GM19025 (cell line): ENCODE data around the gene CFAP97D2.
"Not testable (repeated sequence)": the region's sequence is repeated elsewhere in the genome, so short reads cannot be mapped to it uniquely, and the experiment has no call there.

Experiments used
- ATAC-seq: cut with Tn5 transposase; IDR thresholded peaks from one replicate; pipeline ENCODE4 v1.9.1; 2021; ENCODE audit warnings: mild to moderate bottlenecking, low read depth, moderate library complexity; ENCODE audit not compliant: unreplicated experiment

Gene CFAP97D2

DNA sequence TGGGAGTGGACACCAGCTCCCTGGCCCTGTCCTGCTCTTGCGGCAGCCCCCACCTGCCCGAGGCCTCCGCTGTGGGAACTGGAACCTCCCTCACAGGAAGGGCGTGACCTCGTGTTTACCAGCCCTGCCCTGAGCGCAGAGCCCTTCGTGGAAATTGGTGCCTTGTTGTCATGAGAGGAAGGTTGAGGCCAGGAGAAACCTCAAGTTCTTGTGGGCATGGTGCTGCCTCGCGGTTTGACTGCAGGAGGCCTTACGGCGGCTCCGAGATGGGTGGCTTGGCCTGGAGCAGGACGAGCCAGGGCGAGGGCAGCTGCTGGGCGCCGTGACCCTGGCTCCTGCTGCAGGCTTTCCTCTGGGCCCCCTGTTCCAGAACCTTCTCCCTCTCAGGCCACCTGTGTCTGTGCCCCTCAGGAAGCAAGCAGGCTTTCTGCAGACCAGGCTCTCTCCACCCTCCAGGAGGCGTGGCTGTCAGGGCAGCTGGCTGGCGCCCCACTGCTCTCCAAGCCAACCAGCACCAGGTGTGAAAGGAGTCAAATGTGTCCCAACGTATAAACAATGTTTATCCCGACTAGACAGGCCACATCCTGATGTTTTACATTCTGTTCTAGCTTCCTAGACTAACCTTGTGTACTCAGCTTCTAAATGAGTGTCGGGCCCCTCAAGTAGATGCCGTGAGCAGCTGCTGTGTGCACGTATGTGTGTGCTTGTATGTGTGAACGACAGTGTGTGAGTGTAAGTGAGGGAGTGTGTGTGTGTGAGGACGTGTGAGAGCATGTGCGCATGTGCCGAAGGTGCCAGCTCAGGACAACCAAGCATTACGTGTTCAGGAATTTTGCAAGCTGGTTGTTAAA, 36.2 kb upstream of the CFAP97D2 start:
- no peak for ATAC-seq

DNA sequence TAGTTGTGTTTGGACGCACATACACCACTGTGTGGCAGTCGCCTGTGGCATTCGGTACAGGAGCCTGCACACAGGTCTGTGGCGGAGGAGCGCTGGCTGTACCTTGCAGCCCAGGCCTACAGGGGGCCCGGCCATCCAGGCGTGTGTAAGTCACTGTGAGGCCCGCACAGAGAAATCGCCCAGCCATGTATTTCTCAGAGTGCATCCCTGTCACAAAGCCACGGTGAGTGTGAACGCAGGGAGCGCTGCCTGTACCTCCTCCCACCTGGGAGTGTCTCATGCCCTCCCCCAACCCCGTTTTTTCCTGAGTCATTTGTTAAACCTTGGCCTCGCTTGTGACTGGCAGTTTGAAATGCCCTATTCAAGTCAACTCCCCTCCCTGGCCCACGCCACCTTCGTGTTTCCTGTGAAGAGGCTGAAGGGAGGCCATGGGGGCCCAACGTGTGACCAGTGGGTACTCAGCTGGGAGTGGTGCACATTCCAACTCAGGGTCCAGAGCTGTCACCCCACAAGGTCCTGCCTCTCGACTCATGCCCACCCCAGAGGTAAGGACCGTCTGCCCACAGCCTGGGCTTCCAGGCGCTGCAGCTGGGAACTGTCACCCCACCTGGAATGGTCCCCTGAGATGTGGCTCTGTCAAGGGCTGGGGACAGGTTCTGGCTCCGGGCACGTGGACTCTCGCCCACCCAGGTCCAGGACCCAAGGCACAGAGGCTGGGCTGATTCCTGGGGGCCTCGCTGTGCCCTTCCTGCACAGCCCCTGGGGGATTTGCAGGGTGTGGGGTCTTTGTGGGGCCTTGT, 35.1 kb upstream of the CFAP97D2 start:
- ATAC-seq: no peak

DNA sequence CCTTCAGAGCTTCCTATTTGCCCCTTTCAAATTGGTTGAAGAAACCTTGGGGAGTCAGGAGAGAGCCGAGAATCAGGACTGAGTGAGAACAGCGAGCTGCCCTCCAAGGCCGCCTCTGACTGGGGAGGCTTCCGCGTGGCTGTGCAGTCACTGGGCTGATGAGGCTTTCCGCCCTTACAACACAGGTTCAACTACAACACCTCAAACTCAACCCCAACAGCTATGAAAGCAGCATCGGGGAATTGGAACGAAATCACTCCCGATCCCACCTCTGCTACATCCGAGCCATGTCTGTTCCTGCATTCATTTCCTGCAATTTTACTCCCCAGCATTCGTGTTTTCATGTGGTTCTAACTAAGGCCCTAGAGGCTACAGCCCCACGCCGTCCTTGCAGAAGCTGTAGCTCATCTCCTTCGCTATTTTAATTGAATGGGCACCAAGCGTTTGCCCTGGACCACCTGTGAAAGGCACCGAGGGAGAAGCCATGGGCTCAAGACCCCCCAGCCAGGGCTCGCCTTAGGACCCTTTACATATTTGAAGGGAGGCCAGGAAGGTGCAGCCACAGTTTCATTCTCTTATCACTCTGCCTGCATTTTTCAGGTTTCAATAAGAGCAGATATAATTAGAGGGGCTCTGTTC, 34.3 kb upstream of the CFAP97D2 start:
- no peak for ATAC-seq

DNA sequence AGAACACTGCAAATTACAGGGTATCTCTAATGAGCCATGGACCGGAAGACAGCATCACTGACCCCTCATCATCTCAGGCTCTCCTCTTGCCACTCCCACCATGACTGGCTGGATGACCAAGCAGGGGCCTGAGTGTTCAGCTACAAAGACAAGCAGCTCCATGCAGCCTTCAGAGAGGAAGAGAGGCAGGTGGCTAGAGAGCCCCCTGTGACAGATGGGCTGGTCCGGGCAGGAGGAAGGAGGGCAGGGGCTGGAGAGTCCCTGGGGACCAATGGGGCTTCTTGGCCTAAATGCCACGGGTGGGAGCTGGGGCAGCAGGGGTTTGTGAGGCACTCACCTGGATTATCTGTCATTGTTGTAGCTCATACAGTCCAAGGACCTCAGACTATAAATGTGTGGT, 33.8 kb upstream of the CFAP97D2 start:
- no peak for ATAC-seq

DNA sequence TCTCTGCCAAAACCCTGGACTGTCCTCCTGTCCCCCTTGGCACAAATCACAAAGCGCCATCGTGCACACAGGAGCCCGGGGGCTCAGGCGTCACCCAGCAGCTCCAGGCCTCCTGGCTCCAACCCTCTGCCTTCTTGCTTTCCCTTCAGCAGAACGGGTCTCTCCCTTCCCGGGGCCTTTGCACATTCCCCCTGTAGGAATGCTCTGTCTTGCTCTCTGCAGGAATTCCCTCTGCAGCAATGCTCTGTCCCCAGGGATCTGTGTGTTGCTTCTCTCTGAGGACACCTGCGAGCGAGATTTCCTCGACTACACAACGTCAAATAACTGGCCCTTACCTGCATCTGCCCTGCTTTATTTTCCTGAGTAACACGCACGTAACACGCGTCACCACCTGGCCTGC, 33.3 kb upstream of the CFAP97D2 start:
- ATAC-seq: no peak

DNA sequence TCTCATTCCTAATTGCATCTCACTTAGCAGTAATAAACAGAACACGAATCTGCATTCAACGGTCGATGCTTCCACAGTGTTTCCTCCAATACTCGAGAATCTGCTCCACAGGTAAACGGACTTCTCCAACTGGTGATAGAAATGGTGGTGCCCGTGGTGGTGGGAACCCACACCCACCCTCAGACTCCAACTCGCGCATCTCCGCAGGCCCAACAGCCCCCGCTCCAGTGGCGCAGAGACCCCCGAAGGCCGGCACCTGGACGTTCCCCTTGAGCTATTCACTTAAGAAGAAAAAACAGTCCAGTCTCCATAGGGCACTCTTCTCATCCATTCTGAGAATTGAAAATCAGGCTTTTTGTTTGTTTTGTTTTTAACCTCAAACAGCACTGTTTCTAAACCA, 32.9 kb upstream of the CFAP97D2 start:
- ATAC-seq: no peak

DNA sequence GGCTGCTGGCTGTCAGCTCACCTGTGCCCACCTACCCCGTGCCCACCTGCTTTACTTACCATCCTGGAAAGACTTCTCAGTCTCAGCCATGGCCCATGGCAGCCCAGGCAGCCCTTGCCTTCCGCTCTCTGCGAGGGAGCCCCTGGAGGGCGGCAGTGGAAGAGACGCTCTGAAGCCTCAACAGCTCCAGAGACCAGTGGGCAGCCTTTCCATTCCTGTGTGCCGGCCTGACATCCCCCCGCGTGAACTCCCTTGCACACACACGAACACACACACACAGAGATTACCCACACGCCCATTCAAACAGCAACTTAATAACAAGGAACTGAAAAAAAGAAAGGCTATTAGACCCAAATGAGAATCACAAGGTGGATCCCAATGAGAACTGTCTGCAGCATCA, 32.4 kb upstream of the CFAP97D2 start:
- no peak for ATAC-seq

DNA sequence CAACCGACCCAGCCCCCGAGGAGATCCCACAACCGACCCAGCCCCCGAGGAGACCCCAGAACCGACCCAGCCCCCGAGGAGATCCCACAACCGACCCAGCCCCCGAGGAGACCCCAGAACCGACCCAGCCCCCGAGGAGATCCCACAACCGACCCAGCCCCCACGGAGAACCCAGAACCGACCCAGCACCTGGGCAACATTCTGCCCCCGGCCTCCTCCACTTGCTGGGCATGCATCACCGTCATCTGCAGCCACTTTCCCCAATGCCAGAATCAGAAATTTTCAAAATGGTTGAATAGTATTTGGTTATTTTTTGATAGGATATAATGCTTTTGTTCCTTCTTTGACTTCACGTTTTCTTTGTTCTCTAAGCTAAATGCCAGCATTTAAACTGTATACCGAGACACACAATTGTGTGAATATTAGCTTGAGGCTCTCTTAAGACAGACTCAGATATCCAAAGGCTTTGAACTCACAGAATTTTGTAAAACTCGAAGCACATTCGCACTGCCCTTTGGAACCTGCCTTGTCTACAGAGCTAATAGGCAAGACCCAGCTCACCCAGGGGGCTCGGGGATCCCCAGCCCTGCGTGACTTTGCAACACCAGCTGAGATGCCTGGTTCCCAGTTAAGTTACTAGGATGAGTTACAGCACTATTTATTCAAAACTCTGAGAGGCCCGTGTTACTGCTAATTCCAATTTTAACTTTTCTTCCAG, 31.1 kb upstream of the CFAP97D2 start:
- peak; percentile 37 for ATAC-seq

DNA sequence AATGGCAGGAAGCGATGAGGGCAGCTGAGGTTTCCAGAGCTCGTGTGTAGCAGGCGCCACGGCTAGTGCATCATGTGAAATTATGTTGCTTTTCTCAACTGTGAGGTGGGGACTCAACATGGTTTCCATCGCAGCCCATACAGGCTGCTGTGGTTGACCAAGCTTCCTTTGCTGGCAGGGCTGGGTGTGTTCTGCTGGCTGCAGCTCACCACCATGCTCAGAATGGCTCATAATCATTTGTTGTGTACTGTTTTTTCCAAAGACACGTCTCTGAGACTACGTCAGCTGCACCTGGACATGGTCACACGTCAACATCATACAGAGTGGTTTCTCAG, 30.6 kb upstream of the CFAP97D2 start:
- ATAC-seq: peak; percentile 87

DNA sequence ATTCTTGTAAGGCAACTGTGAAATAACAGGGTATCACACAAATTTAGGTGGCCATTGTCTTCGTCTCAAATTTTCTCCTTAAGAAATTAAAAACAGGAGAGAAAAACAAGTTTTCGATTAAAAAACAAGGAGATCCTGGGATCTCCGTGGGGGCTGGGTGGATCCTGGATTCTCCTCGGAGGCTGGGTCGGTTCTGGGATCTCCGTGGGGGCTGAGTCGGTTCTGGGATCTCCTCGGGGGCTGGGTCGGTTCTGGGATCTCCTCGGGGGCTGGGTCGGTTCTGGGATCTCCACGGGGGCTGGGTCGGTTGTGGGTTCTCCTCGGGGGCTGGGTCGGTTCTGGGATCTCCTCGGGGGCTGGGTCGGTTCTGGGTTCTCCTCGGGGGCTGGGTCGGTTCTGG, 30.2 kb upstream of the CFAP97D2 start:
- ATAC-seq: not testable (repeated sequence)

DNA sequence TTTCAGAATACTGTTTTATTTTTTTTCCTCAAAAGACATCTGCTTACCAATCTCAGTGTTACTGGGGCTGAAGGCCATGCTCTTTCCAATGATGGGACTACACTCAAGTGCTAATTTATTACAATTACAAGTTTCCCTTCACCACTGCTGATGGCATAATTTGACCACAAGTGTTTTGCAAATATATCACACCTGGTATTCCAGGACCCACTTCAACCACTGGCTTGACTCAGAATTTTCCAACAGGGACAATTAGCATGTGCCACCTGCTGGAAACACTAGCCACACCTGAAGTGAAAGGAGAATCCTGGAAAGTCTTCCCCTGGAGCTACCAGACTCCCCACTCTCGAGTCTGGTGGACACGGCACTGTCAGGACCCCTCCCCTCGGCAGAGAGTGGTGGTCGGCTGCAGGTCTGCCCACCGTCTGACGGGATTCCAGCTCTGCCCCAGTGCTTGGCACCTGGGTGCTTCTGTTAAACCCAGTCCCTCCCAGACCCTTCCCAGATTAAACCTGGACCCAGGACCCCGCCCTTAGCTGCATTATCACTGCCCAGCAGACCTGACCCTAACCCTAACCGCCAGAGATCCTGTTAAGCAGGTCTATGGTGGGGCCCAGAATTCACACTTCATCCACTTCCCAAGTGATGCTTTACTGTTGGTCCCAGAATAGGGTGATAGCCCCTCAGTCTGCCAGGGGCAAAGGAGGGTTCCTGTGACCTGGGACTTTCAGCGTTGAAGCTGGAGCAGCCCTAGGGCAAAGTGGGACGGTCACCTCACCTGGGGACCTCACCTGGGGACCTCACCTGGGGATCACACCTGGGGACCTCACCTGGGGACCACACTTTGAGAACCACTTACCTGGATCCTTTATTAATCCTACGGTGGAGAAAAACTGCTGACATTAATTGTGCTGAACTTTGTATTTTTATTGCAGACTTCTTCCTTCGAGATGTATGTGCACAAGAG, 29.0 kb upstream of the CFAP97D2 start:
- no peak for ATAC-seq

DNA sequence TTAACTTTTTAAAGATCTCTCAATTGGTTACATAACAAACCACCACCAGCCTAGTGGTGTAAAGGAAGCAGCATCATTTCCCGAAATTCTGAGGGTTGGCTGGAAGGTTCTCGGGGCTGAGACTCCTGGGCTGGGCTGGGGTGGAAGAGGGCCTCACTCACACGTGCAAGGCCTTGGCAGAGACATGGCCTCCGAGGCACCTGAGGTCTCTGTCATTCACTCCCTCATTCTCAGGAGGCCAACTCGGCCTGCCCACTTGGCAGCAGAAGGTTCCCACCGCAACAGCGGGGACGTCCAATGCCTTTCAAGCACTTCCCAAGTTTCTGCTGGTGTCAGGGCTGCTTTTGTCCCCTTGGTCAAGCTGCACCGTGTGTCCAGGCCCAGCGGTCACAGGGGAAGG, 28.0 kb upstream of the CFAP97D2 start:
- no peak for ATAC-seq

DNA sequence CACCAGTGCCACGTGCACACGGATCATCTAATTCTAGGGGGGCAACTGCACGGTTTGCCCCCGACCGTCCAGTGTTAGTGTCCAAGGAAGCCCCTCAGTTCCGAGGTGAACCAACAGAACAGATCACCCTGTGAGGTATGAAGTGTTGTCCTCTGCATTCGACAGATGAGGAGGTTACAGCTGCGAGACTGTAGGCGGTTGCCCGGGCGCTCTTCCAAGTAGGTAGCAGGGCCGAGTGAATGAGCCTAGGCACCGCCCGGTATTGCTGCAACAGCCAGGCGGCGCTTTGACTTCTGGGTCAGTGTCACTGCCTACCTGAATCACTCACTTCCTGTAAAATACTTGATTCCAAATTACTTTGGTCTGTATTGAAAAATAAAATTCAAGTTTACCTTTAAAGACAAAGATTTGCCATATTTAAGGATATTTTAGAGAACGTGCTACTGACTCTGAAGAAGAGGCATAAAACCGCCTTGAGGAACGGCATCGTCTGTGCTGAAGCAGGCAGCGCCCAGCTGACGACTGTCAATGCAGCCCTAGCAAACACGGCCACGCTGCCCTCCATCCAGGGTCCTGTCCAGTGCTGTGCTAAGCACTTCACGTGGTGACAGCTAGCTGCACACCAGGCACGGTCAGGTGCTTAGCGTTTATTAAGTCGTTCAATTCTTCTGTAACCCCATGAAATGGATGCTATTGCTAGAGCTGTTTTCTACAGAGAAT, 27.3 kb upstream of the CFAP97D2 start:
- ATAC-seq: no peak

DNA sequence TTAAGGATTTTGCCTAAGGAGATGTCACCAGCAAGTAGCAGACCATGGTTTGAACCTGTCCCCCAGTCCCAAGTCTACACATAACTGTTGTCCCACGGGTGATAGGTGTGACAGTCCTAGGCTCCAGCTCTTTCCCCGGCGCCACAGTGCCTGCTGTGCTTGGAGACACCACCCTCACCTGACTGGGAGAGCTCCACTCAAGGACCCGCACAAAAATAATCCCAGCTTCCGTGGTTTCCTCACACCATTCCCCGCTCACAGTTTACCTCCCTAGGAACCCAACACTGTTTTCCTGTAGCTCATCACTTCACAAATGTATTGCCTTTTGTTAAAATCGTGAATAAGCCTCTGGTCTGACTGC, 26.8 kb upstream of the CFAP97D2 start:
- no peak for ATAC-seq

DNA sequence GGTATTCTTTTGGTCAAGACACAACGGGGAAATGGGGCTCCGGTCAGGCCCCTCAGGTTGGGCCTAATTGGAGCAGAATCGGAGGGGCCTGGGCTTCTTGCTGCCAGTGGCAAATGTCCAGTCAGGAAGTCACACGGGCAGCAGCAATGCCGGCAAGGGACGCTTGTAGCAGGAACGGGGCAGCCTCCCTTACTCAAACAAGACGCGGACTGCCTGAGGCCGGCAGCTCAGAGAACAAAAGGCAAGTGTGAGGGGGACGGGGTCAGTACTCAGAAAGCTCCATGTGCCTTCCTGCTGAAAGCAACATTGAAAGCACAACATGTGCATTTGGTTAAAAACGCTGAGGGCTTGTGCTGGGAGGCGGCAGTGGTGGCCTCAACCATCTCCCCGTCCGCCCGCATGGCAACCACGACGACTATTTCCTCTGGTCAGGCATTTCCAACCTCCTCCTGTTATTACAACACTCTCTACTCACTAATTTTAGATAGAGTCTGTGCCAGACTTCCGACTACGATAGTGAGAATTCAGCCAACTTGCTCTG, 26.2 kb upstream of the CFAP97D2 start:
- ATAC-seq: no peak

DNA sequence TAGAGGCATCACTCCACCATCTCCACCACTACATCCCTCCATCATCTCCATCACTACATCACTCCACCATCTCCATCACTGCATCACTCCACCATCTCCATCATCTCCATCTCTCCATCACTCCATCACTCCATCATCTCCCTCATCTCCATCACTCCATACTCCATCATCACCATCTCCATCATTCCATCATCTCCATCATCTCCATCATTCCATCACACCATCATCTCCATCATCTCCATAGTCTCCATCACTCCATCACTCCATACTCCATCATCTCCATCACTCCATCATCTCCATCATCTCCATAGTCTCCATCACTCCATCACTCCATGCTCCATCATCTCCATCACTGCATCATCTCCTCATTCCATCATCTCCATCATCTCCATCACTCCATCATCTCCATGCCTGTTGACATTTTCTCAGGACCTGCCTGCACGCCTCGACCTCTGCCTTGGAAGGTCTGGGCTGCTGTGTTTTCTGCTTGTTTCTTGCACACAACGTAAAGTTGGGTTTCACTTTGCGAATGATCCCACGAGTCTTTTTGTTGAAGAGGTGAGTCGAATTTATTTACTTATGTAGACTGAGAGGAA, 25.5 kb upstream of the CFAP97D2 start:
- ATAC-seq: no peak

DNA sequence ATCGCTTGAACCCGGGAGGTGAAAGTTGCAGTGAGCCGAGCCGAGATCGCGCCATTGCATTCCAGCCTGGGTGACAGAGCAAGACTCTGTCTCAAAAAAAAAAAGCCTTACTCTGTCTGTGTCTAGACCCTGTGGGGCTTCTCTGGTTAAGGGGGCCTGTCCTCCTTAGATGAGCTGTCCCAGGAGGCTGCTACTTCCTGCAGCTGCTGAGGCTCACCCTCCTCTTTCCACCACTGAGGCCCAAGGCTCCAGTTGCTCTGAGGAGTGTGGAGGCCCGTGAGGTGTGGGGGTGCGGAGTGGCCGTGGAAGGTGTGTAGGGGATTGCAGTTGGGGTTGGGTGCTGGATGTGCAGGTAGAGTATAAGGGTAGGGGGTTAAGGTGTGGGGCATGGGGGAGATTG, 24.6 kb upstream of the CFAP97D2 start:
- ATAC-seq: no peak

DNA sequence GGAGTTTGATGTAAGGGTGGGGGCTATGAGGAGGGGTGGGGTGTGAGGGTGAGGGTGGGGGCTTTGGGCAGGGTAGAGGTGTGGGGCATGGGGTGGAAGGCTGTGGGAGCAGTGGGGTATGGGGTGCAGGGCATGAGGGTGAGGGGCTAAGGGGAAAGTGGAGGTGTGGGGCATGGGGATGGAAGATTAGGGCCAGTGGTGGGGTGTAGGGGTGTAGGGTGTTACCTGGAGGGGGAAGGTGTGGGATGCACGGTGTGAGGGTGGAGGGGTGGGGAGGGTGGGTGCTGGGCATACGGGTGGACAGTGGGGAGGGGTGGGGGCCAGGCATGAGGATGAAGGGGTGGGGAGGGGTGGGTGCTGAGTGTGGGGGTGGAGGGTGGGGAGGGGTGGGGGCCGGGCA, 23.7 kb upstream of the CFAP97D2 start:
- no peak for ATAC-seq
